ENCODE measurements around the gene CASK. TPM values are rescaled to one million over a fixed set of nuclear protein-coding genes. Genes with fewer than 3 reads are reported as not detected.

Gene CASK
- total and polyA plus RNA-seq, 4 donors = 10.6 to 51.1 (median 26.0) TPM

GRCh38 chrX:41921492-41922430, 1.6 kb downstream of the CASK start:
- ATAC-seq (ENCODE audit: low FRiP score) = no peak
- Histone ChIP-seq H3K4me1 (ENCODE audit: control insufficient read depth in 1 of 2, insufficient read depth in 2 of 2, low read length in 2 of 2) (peaks cover 2 to 3% of the 10 kb centered on the region in 2 donors), H3K27me3 (ENCODE audit: control insufficient read depth in 1 of 2, insufficient read depth in 2 of 2, low read length in 1 of 2) (no peaks in the 10 kb centered on the region), H3K27ac (ENCODE audit: low read depth in 1 of 2, low read length in 2 of 2) (no peak overlapping the region), H3K4me3 (ENCODE audit: low read length in 2 of 2) (peak overlapping the region; percentile 41 to 50), H3K36me3 (ENCODE audit: control insufficient read depth in 1 of 2, insufficient read depth in 2 of 2, low read length in 1 of 2) (no peaks in the 10 kb centered on the region), H3K9me3 (ENCODE audit: control insufficient read depth, low read length) (no peaks in the 10 kb centered on the region)
- DNase-seq = no peak
- 0 to 27% methylated on average over 13 of the region's 13 CpGs for WGBS, 2 donors
- intact Hi-C loops (cut with DNase I) = loop anchor here in 1 of 2 donors (10.0 kb wide), 1 partner anchor 173 kb away; no protein-coding TSS in a partner anchor

GRCh38 chrX:41919870-41920269, 3.5 kb downstream of the CASK start:
- WGBS, 2 donors = 80 to 86% methylated on average over 2 of the region's 2 CpGs
- no peaks in the 10 kb centered on the region for H3K27me3 ChIP-seq (ENCODE audit: control insufficient read depth in 1 of 2, insufficient read depth in 2 of 2, low read length in 1 of 2)
- ATAC-seq (ENCODE audit: low FRiP score) (no peak), DNase-seq (no peak)
- intact Hi-C loops (cut with DNase I) = loop anchor here in 1 of 2 donors (10.0 kb wide), 1 partner anchor 175 kb away; no protein-coding TSS in a partner anchor
- H3K4me3 ChIP-seq (ENCODE audit: low read length in 2 of 2) = no peak overlapping the region
- peaks cover 2 to 3% of the 10 kb centered on the region in 2 donors for H3K4me1 ChIP-seq (ENCODE audit: control insufficient read depth in 1 of 2, insufficient read depth in 2 of 2, low read length in 2 of 2)
- H3K36me3 ChIP-seq (ENCODE audit: control insufficient read depth in 1 of 2, insufficient read depth in 2 of 2, low read length in 1 of 2) = no peaks in the 10 kb centered on the region
- no peaks in the 10 kb centered on the region for H3K9me3 ChIP-seq (ENCODE audit: control insufficient read depth, low read length)
- H3K27ac ChIP-seq (ENCODE audit: low read depth in 1 of 2, low read length in 2 of 2) = no peak overlapping the region

- Histone ChIP-seq H3K36me3 (ENCODE audit: control insufficient read depth in 1 of 2, insufficient read depth in 2 of 2, low read length in 1 of 2) (no peaks in the 10 kb centered on the region), H3K9me3 (ENCODE audit: control insufficient read depth, low read length) (no peaks in the 10 kb centered on the region), H3K27ac (ENCODE audit: low read depth in 1 of 2, low read length in 2 of 2) (no peak overlapping the region), H3K27me3 (ENCODE audit: control insufficient read depth in 1 of 2, insufficient read depth in 2 of 2, low read length in 1 of 2) (no peaks in the 10 kb centered on the region), H3K4me3 (ENCODE audit: low read length in 2 of 2) (no peak overlapping the region), H3K4me1 (ENCODE audit: control insufficient read depth in 1 of 2, insufficient read depth in 2 of 2, low read length in 2 of 2) (peaks cover 2 to 3% of the 10 kb centered on the region in 2 donors)
- intact Hi-C loops (cut with DNase I) = no loop called here
- ATAC-seq (ENCODE audit: low FRiP score) (no peak), DNase-seq (no peak)
- WGBS, 2 donors = 75 to 98% methylated on average over 5 of the region's 5 CpGs
Observed at GRCh38 chrX:41917517-41917916, 5.8 kb downstream of the CASK start.

- no peak overlapping the region for H3K27ac ChIP-seq (ENCODE audit: low read depth in 1 of 2, low read length in 2 of 2)
- WGBS, 2 donors = 21 to 52% methylated on average over 1 of the region's 1 CpG
Observed at GRCh38 chrX:41913476-41913875, 9.9 kb downstream of the CASK start.

GRCh38 chrX:41912923-41913322, 10.4 kb downstream of the CASK start:
- H3K36me3 ChIP-seq (ENCODE audit: control insufficient read depth in 1 of 2, insufficient read depth in 2 of 2, low read length in 1 of 2) = no peaks in the 10 kb centered on the region
- no peak for DNase-seq
- H3K4me3 ChIP-seq (ENCODE audit: low read length in 2 of 2) = no peak overlapping the region
- no peak for ATAC-seq (ENCODE audit: low FRiP score)
- WGBS, 2 donors = 70 to 90% methylated on average over 4 of the region's 4 CpGs
- H3K4me1 ChIP-seq (ENCODE audit: control insufficient read depth in 1 of 2, insufficient read depth in 2 of 2, low read length in 2 of 2) = peaks cover 0 to 2% of the 10 kb centered on the region in 2 donors
- intact Hi-C loops (cut with DNase I) = no loop called here
- no peaks in the 10 kb centered on the region for H3K9me3 ChIP-seq (ENCODE audit: control insufficient read depth, low read length)
- no peak overlapping the region for H3K27ac ChIP-seq (ENCODE audit: low read depth in 1 of 2, low read length in 2 of 2)
- no peaks in the 10 kb centered on the region for H3K27me3 ChIP-seq (ENCODE audit: control insufficient read depth in 1 of 2, insufficient read depth in 2 of 2, low read length in 1 of 2)

More at GRCh38 chrX:41913476-41913875, 9.9 kb downstream of the CASK start:
- H3K9me3 ChIP-seq (ENCODE audit: control insufficient read depth, low read length) = no peaks in the 10 kb centered on the region
- intact Hi-C loops (cut with DNase I) = no loop called here
- no peak for DNase-seq
- H3K4me3 ChIP-seq (ENCODE audit: low read length in 2 of 2) = no peak overlapping the region
- H3K27me3 ChIP-seq (ENCODE audit: control insufficient read depth in 1 of 2, insufficient read depth in 2 of 2, low read length in 1 of 2) = no peaks in the 10 kb centered on the region
- ATAC-seq (ENCODE audit: low FRiP score) = no peak
- peaks cover 0 to 2% of the 10 kb centered on the region in 2 donors for H3K4me1 ChIP-seq (ENCODE audit: control insufficient read depth in 1 of 2, insufficient read depth in 2 of 2, low read length in 2 of 2)
- H3K36me3 ChIP-seq (ENCODE audit: control insufficient read depth in 1 of 2, insufficient read depth in 2 of 2, low read length in 1 of 2) = no peaks in the 10 kb centered on the region

- Histone ChIP-seq H3K36me3 (ENCODE audit: control insufficient read depth in 1 of 2, insufficient read depth in 2 of 2, low read length in 1 of 2) (no peaks in the 10 kb centered on the region), H3K9me3 (ENCODE audit: control insufficient read depth, low read length) (no peaks in the 10 kb centered on the region), H3K4me3 (ENCODE audit: low read length in 2 of 2) (no peak overlapping the region), H3K27ac (ENCODE audit: low read depth in 1 of 2, low read length in 2 of 2) (no peak overlapping the region), H3K27me3 (ENCODE audit: control insufficient read depth in 1 of 2, insufficient read depth in 2 of 2, low read length in 1 of 2) (no peaks in the 10 kb centered on the region), H3K4me1 (ENCODE audit: control insufficient read depth in 1 of 2, insufficient read depth in 2 of 2, low read length in 2 of 2) (peaks cover 0 to 4% of the 10 kb centered on the region in 2 donors)
- ATAC-seq (ENCODE audit: low FRiP score) = no peak
- no peak for DNase-seq
- intact Hi-C loops (cut with DNase I) = no loop called here
Observed at GRCh38 chrX:41909068-41909467, 14.3 kb downstream of the CASK start.

- H3K4me3 ChIP-seq (ENCODE audit: low read length in 2 of 2) = no peak overlapping the region
- H3K4me1 ChIP-seq (ENCODE audit: control insufficient read depth in 1 of 2, insufficient read depth in 2 of 2, low read length in 2 of 2) = peaks cover 0 to 4% of the 10 kb centered on the region in 2 donors
- no peaks in the 10 kb centered on the region for H3K27me3 ChIP-seq (ENCODE audit: control insufficient read depth in 1 of 2, insufficient read depth in 2 of 2, low read length in 1 of 2)
- intact Hi-C loops (cut with DNase I) = no loop called here
- no peak overlapping the region for H3K27ac ChIP-seq (ENCODE audit: low read depth in 1 of 2, low read length in 2 of 2)
- no peaks in the 10 kb centered on the region for H3K36me3 ChIP-seq (ENCODE audit: control insufficient read depth in 1 of 2, insufficient read depth in 2 of 2, low read length in 1 of 2)
- WGBS, 2 donors = 79 to 90% methylated on average over 3 of the region's 3 CpGs
- ATAC-seq (ENCODE audit: low FRiP score) = no peak
- DNase-seq = no peak
- no peaks in the 10 kb centered on the region for H3K9me3 ChIP-seq (ENCODE audit: control insufficient read depth, low read length)
Observed at GRCh38 chrX:41906515-41907187, 16.7 kb downstream of the CASK start.

GRCh38 chrX:41903544-41903943, 19.8 kb downstream of the CASK start:
- H3K27ac ChIP-seq (ENCODE audit: low read depth in 1 of 2, low read length in 2 of 2) = no peak overlapping the region
- DNase-seq (no peak), ATAC-seq (ENCODE audit: low FRiP score) (no peak)
- H3K4me1 ChIP-seq (ENCODE audit: control insufficient read depth in 1 of 2, insufficient read depth in 2 of 2, low read length in 2 of 2) = peaks cover 0 to 4% of the 10 kb centered on the region in 2 donors
- H3K27me3 ChIP-seq (ENCODE audit: control insufficient read depth in 1 of 2, insufficient read depth in 2 of 2, low read length in 1 of 2) = no peaks in the 10 kb centered on the region
- H3K36me3 ChIP-seq (ENCODE audit: control insufficient read depth in 1 of 2, insufficient read depth in 2 of 2, low read length in 1 of 2) = no peaks in the 10 kb centered on the region
- WGBS, 2 donors = 23 to 53% methylated on average over 1 of the region's 1 CpG
- no peak overlapping the region for H3K4me3 ChIP-seq (ENCODE audit: low read length in 2 of 2)
- no peaks in the 10 kb centered on the region for H3K9me3 ChIP-seq (ENCODE audit: control insufficient read depth, low read length)
- intact Hi-C loops (cut with DNase I) = no loop called here

All from aorta (tissue), 5 donors.